SU-DHL-6 (cell line): Measurements from ENCODE around the gene ZNF532.

Source experiments
- CTCF ChIP-seq: fragments of 200-600 bp; sonication (generic); IDR thresholded peaks from one replicate; pipeline ENCODE4 v1.5.1; 2017; ENCODE audit warnings: antibody characterized with exemption, mild to moderate bottlenecking, low read length, moderate library complexity; ENCODE audit not compliant: insufficient read depth, poor library complexity, severe bottlenecking
- EZH2phosphoT487 ChIP-seq: fragments of 200-600 bp; sonication (generic), shearing (Covaris generic); conservative IDR thresholded peaks from 2 replicates; pipeline ENCODE4 v1.6.1; 2018; ENCODE audit warnings: mild to moderate bottlenecking, antibody characterized with exemption, low read length, moderate library complexity, mixed read lengths

- TF ChIP-seq CTCF (no peak), EZH2phosphoT487 (no peak)
Measured at GRCh38 chr18:58937071-58937886, 72.6 kb downstream of the ZNF532 start.
